H1 (cell line): ENCODE measurements around the gene GRM7. TPM values are rescaled to one million over a fixed set of nuclear protein-coding genes. Genes with fewer than 3 reads are reported as not detected.

Experiments
- ASH2L ChIP-seq: fragments of 200-600, 300-600 bp; sonication (generic); IDR thresholded peaks from one replicate; pipeline ENCODE4 v1.7.1; 2017; ENCODE audit warnings: low read length
- BACH1 ChIP-seq: IDR thresholded peaks from 2 replicates; pipeline ENCODE4 v1.6.1; 2012; ENCODE audit warnings: low read length, improper control_type of control experiment
- CHD7 ChIP-seq: fragments of 300-600 bp; sonication (generic); IDR thresholded peaks from 2 replicates; pipeline ENCODE4 v1.7.1; 2012; ENCODE audit warnings: low read length, moderate library complexity, mild to moderate bottlenecking, inconsistent platforms; ENCODE audit not compliant: insufficient replicate concordance
- CTBP2 ChIP-seq: IDR thresholded peaks from 2 replicates; pipeline ENCODE4 v1.7.0; 2011; ENCODE audit warnings: borderline replicate concordance, mild to moderate bottlenecking, moderate library complexity, mixed read lengths, low read length; ENCODE audit not compliant: insufficient read depth, insufficient read length
- RNF2 ChIP-seq: fragments of 200-900, 300-1000 bp; sonication (generic); IDR thresholded peaks from 2 replicates; pipeline ENCODE4 v1.7.1; 2016; ENCODE audit warnings: borderline replicate concordance, low read depth, mild to moderate bottlenecking, antibody characterized with exemption, low read length; ENCODE audit not compliant: poor library complexity, severe bottlenecking; ENCODE audit errors: missing control alignments
- RXRA ChIP-seq: IDR thresholded peaks from 2 replicates; pipeline ENCODE4 v1.6.1; 2011; ENCODE audit warnings: low read depth, mild to moderate bottlenecking, low read length, moderate library complexity; ENCODE audit not compliant: insufficient read depth
- SAP30 ChIP-seq: fragments of 300-600 bp; sonication (generic); IDR thresholded peaks from 2 replicates; pipeline ENCODE4 v1.7.1; 2012; ENCODE audit warnings: low read length, moderate library complexity, mild to moderate bottlenecking, inconsistent platforms; ENCODE audit not compliant: insufficient read depth, insufficient replicate concordance
- SIX5 ChIP-seq: IDR thresholded peaks from 2 replicates; pipeline ENCODE4 v1.6.1; 2011; ENCODE audit warnings: mild to moderate bottlenecking, low read depth, low read length
- SUZ12 ChIP-seq: fragments of 200-600 bp; sonication (generic); IDR thresholded peaks from 2 replicates; pipeline ENCODE4 v1.6.1; 2012; ENCODE audit warnings: mild to moderate bottlenecking, inconsistent platforms, low read length, moderate library complexity, mixed read lengths
- TCF12 ChIP-seq: IDR thresholded peaks from 2 replicates; pipeline ENCODE4 v1.6.1; 2011; ENCODE audit warnings: low read depth, mild to moderate bottlenecking, low read length
- polyA plus RNA-seq, 7 experiments: library from polyadenylated mRNA; depleted of rRNA in 3 of 7; stranded (reverse) in 5 of 7; unstranded in 2 of 7; fragments of >200 nt in 5 of 7; fragments of 200-250 nt in 2 of 7; gene quantifications; 1 replicate in 5 of 7; 2 replicates in 1 of 7; 4 replicates in 1 of 7; pipeline versions ENCODE4 v1.2.1 to v1.2.3, GENCODE V29; 2011 to 2013; ENCODE audit warnings: missing spikeins in 2 of 7, mixed read lengths in 2 of 7
- total RNA-seq: library from RNA; stranded (reverse); fragmentation: NEBNext Ultra II Directional; extraction: Animal tissue kit (Norgen Biotek cat#: 25700); gene quantifications from 2 replicates; pipeline ENCODE4 v1.2.1, GENCODE V29; 2021

GRM7 gene
- total and polyA plus RNA-seq, 2 of the 8 experiments (the other 6 are each of a cell fraction or from before 2014, with no cell fraction given) = 0.17 to 0.24 TPM

- TF ChIP-seq CHD7 (no peak), RXRA (no peak), BACH1 (no peak), CTBP2 (no peak), SIX5 (no peak), SAP30 (no peak), TCF12 (no peak), ASH2L (no peak), SUZ12 (no peak), RNF2 (no peak)
These were observed 409.8 kb downstream of the GRM7 start (continued) for GRCh38 chr3:7270731-7271130.
